ENCODE measurements around the gene DNAAF1.
"Not testable (repeated sequence)": the region's sequence is repeated elsewhere in the genome, so short reads cannot be mapped to it uniquely, and the experiment has no call there.

Gene DNAAF1

DNA sequence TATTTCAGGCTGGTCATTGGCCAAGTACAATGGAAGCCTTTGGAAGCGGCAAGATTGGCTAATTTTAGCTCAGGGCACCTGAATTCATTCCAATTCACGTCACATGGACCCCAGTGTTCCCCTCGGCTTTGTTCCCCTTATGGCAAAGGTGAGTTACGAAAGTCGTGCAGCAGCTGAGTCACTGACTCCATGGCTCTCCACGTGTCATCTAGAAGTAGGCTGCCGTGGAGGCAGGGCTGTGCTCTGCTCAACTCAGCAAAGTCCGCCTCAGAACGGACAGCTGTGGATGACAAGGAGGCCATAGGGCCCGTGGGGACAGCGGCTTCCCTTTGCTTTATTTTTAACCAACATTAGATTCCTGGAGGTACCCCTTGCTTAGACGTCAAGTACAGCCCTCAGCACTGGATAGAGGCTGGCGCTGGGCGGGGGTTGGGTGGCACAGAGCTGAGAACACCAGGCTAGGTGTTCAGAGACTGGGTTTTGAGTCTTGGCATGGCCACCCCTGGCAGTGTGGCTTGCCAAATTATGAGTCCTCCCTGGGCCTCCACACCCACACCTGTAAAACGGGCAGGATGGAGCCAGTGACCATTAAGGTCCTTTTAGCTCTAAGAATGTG, 69.5 kb downstream of the DNAAF1 start:
- no peak for DNase-seq

DNA sequence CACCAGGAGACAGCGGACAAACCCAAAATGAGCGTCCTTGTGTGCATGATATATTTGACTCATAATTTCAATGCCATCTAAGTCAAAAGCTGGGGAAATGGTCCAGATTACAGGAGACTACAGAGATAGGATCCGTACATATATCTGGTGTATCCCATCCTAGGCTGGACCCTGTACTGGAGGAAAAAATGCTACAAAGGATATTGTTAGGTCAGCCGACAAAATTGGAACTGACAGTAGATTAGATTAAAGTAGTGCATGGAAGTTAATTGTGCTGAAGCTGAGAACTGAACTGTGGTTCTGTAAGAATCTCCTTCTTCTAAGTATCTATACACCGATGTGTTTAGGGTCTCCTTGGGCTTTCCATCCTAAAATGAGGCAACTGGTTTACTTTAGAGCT, 70.4 kb downstream of the DNAAF1 start:
- DNase-seq = no peak

DNA sequence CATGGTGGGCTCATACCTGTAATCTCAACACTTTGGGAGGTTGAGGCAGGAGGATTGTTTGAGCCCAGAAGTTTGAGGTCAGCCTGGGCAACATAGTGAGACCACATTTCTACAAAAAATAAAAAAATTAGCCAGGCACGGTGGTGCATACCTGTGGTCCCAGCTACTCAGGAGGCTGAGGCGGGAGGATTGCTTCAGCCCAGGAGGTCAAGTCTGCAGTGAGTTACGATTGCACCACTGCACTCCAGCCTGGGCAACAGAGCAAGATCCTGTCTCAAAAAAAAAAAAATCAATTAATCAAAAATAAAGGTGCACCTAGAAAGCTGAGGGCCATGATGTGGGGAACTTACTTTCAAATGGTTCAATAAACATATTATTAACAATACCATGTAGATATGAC, 71.0 kb downstream of the DNAAF1 start:
- not testable (repeated sequence) for DNase-seq

DNA sequence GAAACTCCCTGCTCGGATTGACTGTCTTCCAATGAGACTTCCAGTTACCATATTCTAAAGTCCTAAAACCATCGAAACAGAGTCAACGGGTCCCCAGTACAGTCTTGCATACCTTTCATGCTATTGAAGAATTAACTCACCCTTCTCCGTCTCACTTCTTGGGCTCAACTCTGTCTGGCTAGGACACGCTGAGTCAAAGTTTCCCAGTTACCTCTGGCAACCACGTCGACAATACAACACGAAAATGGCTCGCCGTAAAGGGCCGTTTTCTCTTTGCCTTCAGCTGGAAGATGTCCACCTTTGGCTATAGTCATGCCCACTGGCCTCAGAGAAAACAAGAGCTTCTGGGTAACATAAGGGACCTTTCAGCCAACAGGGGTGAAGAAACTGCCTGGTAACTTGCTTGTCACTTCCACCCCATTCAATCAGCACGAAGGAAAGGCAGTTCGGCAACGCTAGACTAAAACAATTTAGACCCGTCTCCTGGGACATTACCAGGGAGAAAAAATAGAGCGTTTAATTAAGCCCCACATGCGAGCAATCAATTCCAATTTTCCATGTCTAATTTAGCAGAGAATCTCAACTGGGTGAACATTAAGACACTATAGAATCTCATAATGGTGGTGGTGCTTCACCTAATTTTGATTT, 73.2 kb downstream of the DNAAF1 start:
- no peak for DNase-seq

DNA sequence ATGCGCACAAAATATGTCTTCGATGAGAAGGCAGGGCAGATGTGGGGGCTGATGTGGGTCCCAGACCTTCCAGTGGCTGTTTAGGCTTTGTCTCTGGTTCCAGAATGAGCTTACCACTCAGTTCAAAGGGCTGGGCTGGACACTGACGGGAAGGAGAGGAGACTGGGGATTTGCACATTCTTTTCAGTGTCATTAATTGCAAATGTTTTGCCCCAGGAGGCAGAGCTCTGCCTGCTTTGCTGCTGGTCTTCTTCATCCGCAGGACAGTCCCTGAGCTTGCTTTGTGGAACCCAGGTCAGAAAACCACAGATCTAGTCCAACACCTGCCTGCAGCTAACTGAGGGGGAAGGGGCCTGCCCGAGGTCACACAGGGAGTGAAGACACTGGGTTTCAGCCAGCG, 73.8 kb downstream of the DNAAF1 start:
- no peak for DNase-seq

DNA sequence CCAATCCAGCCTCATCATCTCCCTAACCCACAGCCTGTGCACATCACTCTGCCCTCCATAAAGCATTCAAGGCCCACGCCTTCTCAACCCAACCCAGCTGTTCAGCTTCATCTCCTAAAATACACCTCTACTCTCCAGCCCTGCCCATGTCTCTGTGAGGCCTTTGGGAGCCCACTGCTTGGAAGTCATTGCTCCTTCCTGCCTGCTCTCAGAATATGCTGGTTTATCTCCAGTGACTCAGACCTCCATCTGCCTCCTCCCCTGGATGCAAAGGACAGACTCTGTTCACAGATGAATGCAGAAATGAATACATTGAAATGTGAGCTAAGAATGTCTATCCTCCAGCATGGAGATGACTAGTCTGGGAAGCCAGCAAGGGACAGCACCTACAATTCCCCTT, 75.7 kb downstream of the DNAAF1 start:
- DNase-seq = no peak

DNA sequence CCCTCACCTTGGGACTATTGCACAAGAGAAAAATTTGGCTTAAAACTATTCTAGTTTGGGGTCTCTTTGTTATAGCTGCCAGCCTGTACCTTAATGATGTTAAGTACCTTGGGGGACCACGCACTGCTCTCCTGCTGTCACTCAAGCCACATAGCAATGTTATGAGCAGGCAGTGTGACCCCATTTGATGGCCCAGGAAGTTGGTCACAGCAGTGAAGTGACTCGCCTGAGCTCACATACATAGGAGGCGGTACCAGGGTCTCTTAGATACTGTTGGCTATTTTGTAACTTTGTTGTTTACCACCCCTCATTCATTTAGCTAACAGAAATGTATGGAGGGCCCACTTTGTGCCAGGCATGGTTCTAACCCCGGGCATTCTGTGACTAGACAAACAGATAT, 78.3 kb downstream of the DNAAF1 start:
- DNase-seq = no peak

DNA sequence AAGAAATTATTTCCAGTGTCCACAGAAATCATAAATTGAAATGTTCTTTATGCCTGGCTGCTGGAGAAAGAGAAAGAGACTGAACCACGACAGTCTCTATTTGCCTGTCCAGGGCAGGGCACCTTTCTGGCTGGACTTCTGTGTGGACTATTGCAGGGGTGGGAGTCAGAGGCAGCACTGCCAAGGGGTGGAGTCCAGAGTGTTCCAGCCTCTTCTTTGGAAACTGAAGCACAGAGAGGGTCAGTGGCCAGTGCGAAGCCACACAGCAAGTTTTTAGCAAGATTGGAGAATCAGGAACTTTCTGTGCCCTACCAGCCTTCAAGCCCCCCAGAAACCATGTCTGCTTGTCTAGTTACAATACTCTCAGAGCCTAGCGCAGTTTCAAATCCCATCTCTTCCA, 79.4 kb downstream of the DNAAF1 start:
- DNase-seq = no peak

DNA sequence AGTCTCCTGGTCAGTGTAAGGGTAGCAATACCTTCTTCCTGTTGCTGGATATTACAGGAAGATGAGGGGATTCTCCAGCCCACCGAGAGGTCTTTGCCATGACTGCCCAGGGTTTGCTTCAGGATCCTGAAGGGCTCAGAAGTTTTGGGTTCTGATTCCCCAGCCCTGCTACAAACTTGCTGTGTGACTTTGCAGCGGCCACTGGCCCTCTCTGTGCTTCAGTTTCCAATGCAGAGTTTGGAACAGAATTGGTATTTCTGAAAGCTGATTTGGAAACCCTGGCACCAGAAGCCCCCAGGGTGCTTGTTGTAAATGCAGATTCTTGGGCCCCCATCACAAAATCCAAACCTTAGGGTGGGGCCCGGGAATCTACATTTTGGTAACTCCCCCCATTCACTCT, 80.0 kb downstream of the DNAAF1 start:
- no peak for DNase-seq

DNA sequence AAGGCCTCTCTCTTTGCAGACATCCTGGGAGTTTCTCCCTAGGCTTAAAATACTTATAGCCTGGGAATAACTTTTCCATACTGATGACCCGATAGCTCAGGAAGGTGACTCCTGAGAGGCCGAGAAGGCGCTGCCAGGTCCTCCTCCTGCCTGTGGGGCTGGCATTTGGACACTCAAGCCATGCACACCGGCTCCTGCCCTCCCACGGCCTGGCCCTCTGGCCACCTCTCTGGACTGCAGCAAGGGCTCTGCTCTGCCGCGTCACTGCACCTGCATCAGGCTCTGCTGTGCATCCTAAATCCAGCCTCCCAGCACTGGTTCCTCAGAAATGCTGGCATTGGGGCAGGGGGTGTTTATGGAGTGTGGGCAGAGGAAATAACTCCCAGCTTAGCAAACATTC, 80.5 kb downstream of the DNAAF1 start:
- DNase-seq = no peak

DNA sequence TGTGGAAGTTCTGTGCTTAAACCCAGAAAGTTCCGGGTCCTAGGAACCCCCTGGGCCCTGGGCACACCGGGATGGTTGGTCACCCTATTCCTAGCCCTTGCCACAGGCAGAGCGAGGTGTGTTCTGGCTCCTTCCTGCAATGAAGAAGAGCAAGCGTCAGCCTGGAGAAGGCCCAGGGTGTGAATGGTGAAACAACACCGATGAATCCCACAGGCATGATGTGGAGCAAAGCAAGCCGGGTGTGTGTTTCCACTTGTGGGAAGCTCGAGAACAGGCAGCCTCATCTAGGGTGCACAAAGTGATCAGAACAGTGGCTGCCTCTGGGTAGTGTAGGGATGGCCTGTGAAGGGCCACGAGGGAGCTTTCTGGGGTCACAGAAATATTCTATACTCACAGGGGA, 80.9 kb downstream of the DNAAF1 start:
- no peak for DNase-seq
